ENCODE data around the gene ARHGEF37. TPM values are rescaled to one million over a fixed set of nuclear protein-coding genes. Genes with fewer than 3 reads are reported as not detected.
"Not testable (repeated sequence)": the region's sequence is repeated elsewhere in the genome, so short reads cannot be mapped to it uniquely, and the experiment has no call there.

Gene ARHGEF37
- total RNA-seq, 1 donor = 0.72 TPM

- H3K4me3 ChIP-seq (ENCODE audit: insufficient read depth, low read length) = no peak overlapping the region
- H4K20me1 ChIP-seq (ENCODE audit: insufficient read depth, low read length) = no peaks in the 10 kb centered on the region
- H3K36me3 ChIP-seq (ENCODE audit: insufficient read depth, low read length) = no peaks in the 10 kb centered on the region
- peaks cover 7% of the 10 kb centered on the region for H3K27me3 ChIP-seq (ENCODE audit: insufficient read depth, low read length)
- TF ChIP-seq CTCF (IDR thresholded peaks at IDR 0.05; ENCODE audit: extremely low read depth, low read depth, low read length) = no peak
- DNase-seq (ENCODE audit: insufficient read length, low spot score, missing footprints) = no peak
- H3K9me3 ChIP-seq (ENCODE audit: low read depth, low read length) = no peaks in the 10 kb centered on the region
- no peak overlapping the region for H3K4me2 ChIP-seq (ENCODE audit: insufficient read depth, low read length)
- H3K79me2 ChIP-seq (ENCODE audit: insufficient read depth, low read length) = no peaks in the 10 kb centered on the region
- H3K27ac ChIP-seq (ENCODE audit: low read depth, low read length) = no peak overlapping the region
- no peak overlapping the region for H2AFZ ChIP-seq (ENCODE audit: low read length)
- H3K4me1 ChIP-seq (ENCODE audit: insufficient read depth, low read length) = peaks cover 6% of the 10 kb centered on the region
Observed at GRCh38 chr5:149667829-149668330, 86.6 kb downstream of the ARHGEF37 start.

GRCh38 chr5:149669273-149669672, 88.0 kb downstream of the ARHGEF37 start:
- H3K4me1 ChIP-seq (ENCODE audit: insufficient read depth, low read length); H3K36me3 ChIP-seq (ENCODE audit: insufficient read depth, low read length); H3K4me2 ChIP-seq (ENCODE audit: insufficient read depth, low read length); H3K4me3 ChIP-seq (ENCODE audit: insufficient read depth, low read length); H3K9me3 ChIP-seq (ENCODE audit: low read depth, low read length); H3K79me2 ChIP-seq (ENCODE audit: insufficient read depth, low read length); H2AFZ ChIP-seq (ENCODE audit: low read length); H3K27ac ChIP-seq (ENCODE audit: low read depth, low read length); H4K20me1 ChIP-seq (ENCODE audit: insufficient read depth, low read length); H3K27me3 ChIP-seq (ENCODE audit: insufficient read depth, low read length); DNase-seq (ENCODE audit: insufficient read length, low spot score, missing footprints): not testable (repeated sequence)

- Histone ChIP-seq H3K9me3 (ENCODE audit: low read depth, low read length) (no peaks in the 10 kb centered on the region), H3K4me3 (ENCODE audit: insufficient read depth, low read length) (no peak overlapping the region), H2AFZ (ENCODE audit: low read length) (no peak overlapping the region), H4K20me1 (ENCODE audit: insufficient read depth, low read length) (no peaks in the 10 kb centered on the region), H3K4me2 (ENCODE audit: insufficient read depth, low read length) (no peak overlapping the region), H3K79me2 (ENCODE audit: insufficient read depth, low read length) (no peaks in the 10 kb centered on the region), H3K36me3 (ENCODE audit: insufficient read depth, low read length) (no peaks in the 10 kb centered on the region), H3K27me3 (ENCODE audit: insufficient read depth, low read length) (peaks cover 10% of the 10 kb centered on the region), H3K4me1 (ENCODE audit: insufficient read depth, low read length) (no peaks in the 10 kb centered on the region), H3K27ac (ENCODE audit: low read depth, low read length) (no peak overlapping the region)
- no peak for TF ChIP-seq CTCF (IDR thresholded peaks at IDR 0.05; ENCODE audit: extremely low read depth, low read depth, low read length)
- DNase-seq (ENCODE audit: insufficient read length, low spot score, missing footprints) = no peak
Observed at GRCh38 chr5:149671544-149671943, 90.2 kb downstream of the ARHGEF37 start.

- no peak for TF ChIP-seq CTCF (IDR thresholded peaks at IDR 0.05; ENCODE audit: extremely low read depth, low read depth, low read length)
- H3K9me3 ChIP-seq (ENCODE audit: low read depth, low read length) = no peaks in the 10 kb centered on the region
- H4K20me1 ChIP-seq (ENCODE audit: insufficient read depth, low read length) = no peaks in the 10 kb centered on the region
- DNase-seq (ENCODE audit: insufficient read length, low spot score, missing footprints) = no peak
- no peak overlapping the region for H3K4me2 ChIP-seq (ENCODE audit: insufficient read depth, low read length)
- peaks cover 15% of the 10 kb centered on the region for H3K27me3 ChIP-seq (ENCODE audit: insufficient read depth, low read length)
- no peaks in the 10 kb centered on the region for H3K36me3 ChIP-seq (ENCODE audit: insufficient read depth, low read length)
- H3K79me2 ChIP-seq (ENCODE audit: insufficient read depth, low read length) = no peaks in the 10 kb centered on the region
- H3K27ac ChIP-seq (ENCODE audit: low read depth, low read length) = no peak overlapping the region
- no peak overlapping the region for H3K4me3 ChIP-seq (ENCODE audit: insufficient read depth, low read length)
- H2AFZ ChIP-seq (ENCODE audit: low read length) = no peak overlapping the region
- H3K4me1 ChIP-seq (ENCODE audit: insufficient read depth, low read length) = no peaks in the 10 kb centered on the region
Observed at GRCh38 chr5:149672701-149673476, 91.6 kb downstream of the ARHGEF37 start.
